ENCODE data around the gene CYP4B1. TPM values are rescaled to one million over a fixed set of nuclear protein-coding genes. Genes with fewer than 3 reads are reported as not detected.

The CYP4B1 gene
- total RNA-seq, 2 experiments from 2014 or later = not detected

DNA sequence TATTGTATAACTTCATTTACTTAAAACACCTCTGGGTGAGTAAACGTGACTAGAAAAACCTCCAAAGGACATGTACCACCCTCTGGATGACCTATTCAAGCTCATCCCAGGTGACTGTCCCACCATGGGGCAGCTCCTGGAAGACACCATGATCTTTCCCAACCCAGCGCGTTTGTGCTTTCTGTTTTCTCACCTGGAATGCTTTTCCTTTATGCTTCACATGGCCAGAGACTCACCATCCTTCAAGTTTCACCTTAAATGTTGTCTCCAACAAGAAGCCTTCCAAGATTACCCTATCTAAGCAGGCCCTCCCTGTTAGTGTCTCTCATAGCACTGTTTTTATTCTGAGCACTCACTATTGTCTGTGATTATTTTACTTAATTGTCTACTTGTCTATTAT is 11.1 kb downstream of the CYP4B1 start:
- intact Hi-C loops (cut with micrococcal nuclease; ENCODE audit: unreplicated experiment) = no loop called here
- H3K4me3 ChIP-seq (ENCODE audit: low read depth, low read length, poor library complexity, severe bottlenecking) = no peak overlapping the region
- DNase-seq (ENCODE audit: low spot score) = no peak
- no peak for TF ChIP-seq EZH2phosphoT487 (IDR thresholded peaks at IDR 0.05; ENCODE audit: borderline replicate concordance, low read depth, low read length)
- TF ChIP-seq, protein P1, sequence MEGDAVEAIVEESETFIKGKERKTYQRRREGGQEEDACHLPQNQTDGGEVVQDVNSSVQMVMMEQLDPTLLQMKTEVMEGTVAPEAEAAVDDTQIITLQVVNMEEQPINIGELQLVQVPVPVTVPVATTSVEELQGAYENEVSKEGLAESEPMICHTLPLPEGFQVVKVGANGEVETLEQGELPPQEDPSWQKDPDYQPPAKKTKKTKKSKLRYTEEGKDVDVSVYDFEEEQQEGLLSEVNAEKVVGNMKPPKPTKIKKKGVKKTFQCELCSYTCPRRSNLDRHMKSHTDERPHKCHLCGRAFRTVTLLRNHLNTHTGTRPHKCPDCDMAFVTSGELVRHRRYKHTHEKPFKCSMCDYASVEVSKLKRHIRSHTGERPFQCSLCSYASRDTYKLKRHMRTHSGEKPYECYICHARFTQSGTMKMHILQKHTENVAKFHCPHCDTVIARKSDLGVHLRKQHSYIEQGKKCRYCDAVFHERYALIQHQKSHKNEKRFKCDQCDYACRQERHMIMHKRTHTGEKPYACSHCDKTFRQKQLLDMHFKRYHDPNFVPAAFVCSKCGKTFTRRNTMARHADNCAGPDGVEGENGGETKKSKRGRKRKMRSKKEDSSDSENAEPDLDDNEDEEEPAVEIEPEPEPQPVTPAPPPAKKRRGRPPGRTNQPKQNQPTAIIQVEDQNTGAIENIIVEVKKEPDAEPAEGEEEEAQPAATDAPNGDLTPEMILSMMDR (conservative IDR thresholded peaks at IDR 0.05; ENCODE audit: low read length) = no peak
- ChIA-PET CTCF (ENCODE audit: unreplicated experiment) (no interaction called here), POLR2A (no interaction called here)
- no peaks in the 10 kb centered on the region for H3K4me1 ChIP-seq (ENCODE audit: insufficient read depth, low read length, poor library complexity, severe bottlenecking)
- H2AFZ ChIP-seq (ENCODE audit: low read length) = no peak overlapping the region
- H4K20me1 ChIP-seq (ENCODE audit: insufficient read depth, low read length) = no peaks in the 10 kb centered on the region
- no peak overlapping the region for H3K27ac ChIP-seq (ENCODE audit: low read depth, low read length, poor library complexity, severe bottlenecking)
- BruUV-seq (replicated peaks) = no TSS peak
- no peaks in the 10 kb centered on the region for H3K79me2 ChIP-seq (ENCODE audit: insufficient read depth, low read depth, low read length)
- no peak overlapping the region for H3K4me2 ChIP-seq (ENCODE audit: low read length)
- H3K36me3 ChIP-seq (ENCODE audit: insufficient read depth, low read length) = no peaks in the 10 kb centered on the region
- H3K9me3 ChIP-seq (ENCODE audit: low read length) = no peaks in the 10 kb centered on the region
- no peaks in the 10 kb centered on the region for H3K9me2 ChIP-seq (ENCODE audit: insufficient read depth, low read length)

DNA sequence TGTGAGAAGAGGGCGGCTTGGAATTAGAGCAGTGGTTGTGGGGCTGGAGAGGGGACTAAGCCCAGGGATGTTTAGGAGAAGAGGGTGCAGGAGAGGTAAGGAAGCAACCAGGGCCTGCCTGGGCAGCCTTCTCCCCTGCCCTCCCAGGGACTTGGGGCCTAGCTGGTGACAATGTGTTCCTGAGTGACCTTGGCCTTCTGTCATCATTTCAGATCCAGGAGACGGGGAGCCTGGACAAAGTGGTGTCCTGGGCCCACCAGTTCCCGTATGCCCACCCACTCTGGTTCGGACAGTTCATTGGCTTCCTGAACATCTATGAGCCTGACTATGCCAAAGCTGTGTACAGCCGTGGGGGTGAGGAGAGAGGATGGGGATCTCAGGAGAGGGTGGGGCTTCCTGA is 11.8 kb downstream of the CYP4B1 start:
- Histone ChIP-seq H3K4me1 (ENCODE audit: insufficient read depth, low read length, poor library complexity, severe bottlenecking) (no peaks in the 10 kb centered on the region), H3K9me3 (ENCODE audit: low read length) (no peaks in the 10 kb centered on the region), H2AFZ (ENCODE audit: low read length) (no peak overlapping the region), H3K36me3 (ENCODE audit: insufficient read depth, low read length) (no peaks in the 10 kb centered on the region), H3K27ac (ENCODE audit: low read depth, low read length, poor library complexity, severe bottlenecking) (no peak overlapping the region), H3K9me2 (ENCODE audit: insufficient read depth, low read length) (no peaks in the 10 kb centered on the region), H3K4me3 (ENCODE audit: low read depth, low read length, poor library complexity, severe bottlenecking) (no peak overlapping the region), H3K4me2 (ENCODE audit: low read length) (no peak overlapping the region), H4K20me1 (ENCODE audit: insufficient read depth, low read length) (no peaks in the 10 kb centered on the region), H3K79me2 (ENCODE audit: insufficient read depth, low read depth, low read length) (no peaks in the 10 kb centered on the region)
- no TSS peak for BruUV-seq (replicated peaks)
- ChIA-PET CTCF (ENCODE audit: unreplicated experiment) (no interaction called here), POLR2A (no interaction called here)
- no peak for DNase-seq (ENCODE audit: low spot score)
- TF ChIP-seq, protein P1 (conservative IDR thresholded peaks at IDR 0.05; ENCODE audit: low read length) = no peak
- TF ChIP-seq EZH2phosphoT487 (IDR thresholded peaks at IDR 0.05; ENCODE audit: borderline replicate concordance, low read depth, low read length) = no peak
- intact Hi-C loops (cut with micrococcal nuclease; ENCODE audit: unreplicated experiment) = no loop called here

DNA sequence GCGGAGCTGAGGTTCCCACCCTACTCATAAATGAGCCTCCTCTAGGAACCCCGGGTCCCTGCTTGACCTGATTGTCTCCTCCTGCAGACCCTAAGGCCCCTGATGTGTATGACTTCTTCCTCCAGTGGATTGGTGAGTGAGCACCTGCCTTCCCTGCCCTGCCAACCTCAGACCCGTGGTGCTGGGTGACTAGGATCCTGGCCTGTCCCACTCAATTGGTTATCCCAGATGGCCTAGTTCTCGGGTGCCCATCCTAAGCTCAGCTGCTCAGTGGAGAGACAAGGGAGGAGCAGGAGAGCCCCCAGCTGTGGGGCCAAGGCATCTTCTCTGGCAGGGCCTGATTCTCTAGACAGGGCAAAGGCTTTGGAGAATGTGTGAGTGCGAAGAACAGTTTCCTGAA is 12.2 kb downstream of the CYP4B1 start:
- Histone ChIP-seq H3K4me3 (ENCODE audit: low read depth, low read length, poor library complexity, severe bottlenecking) (no peak overlapping the region), H3K9me2 (ENCODE audit: insufficient read depth, low read length) (no peaks in the 10 kb centered on the region), H2AFZ (ENCODE audit: low read length) (no peak overlapping the region), H3K27ac (ENCODE audit: low read depth, low read length, poor library complexity, severe bottlenecking) (no peak overlapping the region), H4K20me1 (ENCODE audit: insufficient read depth, low read length) (no peaks in the 10 kb centered on the region), H3K36me3 (ENCODE audit: insufficient read depth, low read length) (no peaks in the 10 kb centered on the region), H3K4me2 (ENCODE audit: low read length) (no peak overlapping the region), H3K79me2 (ENCODE audit: insufficient read depth, low read depth, low read length) (no peaks in the 10 kb centered on the region), H3K4me1 (ENCODE audit: insufficient read depth, low read length, poor library complexity, severe bottlenecking) (no peaks in the 10 kb centered on the region), H3K9me3 (ENCODE audit: low read length) (no peaks in the 10 kb centered on the region)
- no peak for DNase-seq (ENCODE audit: low spot score)
- no peak for TF ChIP-seq EZH2phosphoT487 (IDR thresholded peaks at IDR 0.05; ENCODE audit: borderline replicate concordance, low read depth, low read length)
- TF ChIP-seq, protein P1 (conservative IDR thresholded peaks at IDR 0.05; ENCODE audit: low read length) = no peak
- BruUV-seq (replicated peaks) = no TSS peak
- POLR2A ChIA-PET = no interaction called here
- CTCF ChIA-PET (ENCODE audit: unreplicated experiment) = no interaction called here
- intact Hi-C loops (cut with micrococcal nuclease; ENCODE audit: unreplicated experiment) = no loop called here
